ENCODE results near the gene CNTN1. TPM values are rescaled to one million over a fixed set of nuclear protein-coding genes. Genes with fewer than 3 reads are reported as not detected.

Gene CNTN1
- total RNA-seq, 1 experiment from 2014 or later, result not detected

DNA sequence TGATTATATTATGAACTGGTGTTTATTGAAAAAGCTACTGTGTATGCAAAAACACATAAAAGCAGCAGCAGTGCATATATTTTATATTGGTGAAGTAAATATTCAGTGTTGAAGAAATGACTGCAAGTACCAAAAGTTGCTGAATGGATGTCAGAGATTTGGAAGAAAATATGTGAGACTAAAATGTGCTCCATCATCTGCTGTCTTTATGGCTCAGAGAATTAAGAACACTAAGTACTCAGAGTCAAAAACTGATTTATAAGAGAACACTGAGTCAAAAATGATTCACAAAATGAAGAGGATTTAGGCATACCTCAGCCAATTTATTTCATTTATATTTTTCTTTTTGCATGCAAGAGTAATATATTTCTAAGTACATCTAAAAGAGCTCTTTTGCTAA is 409.6 kb downstream of the CNTN1 start:
- H3K27ac Mint-ChIP-seq (ENCODE audit: low read depth, unreplicated experiment), result no peak overlapping the region
- intact Hi-C loops (cut with micrococcal nuclease), result no loop called here
- ChIA-PET POLR2A (no interaction called here), CTCF (interaction anchor here (0.6 kb wide), 1 partner anchor 557 kb away, joined by 4 read pairs; no protein-coding TSS in a partner anchor)
- no TSS peak for BruUV-seq (replicated peaks)
- no peaks in the 10 kb centered on the region for H3K36me3 Mint-ChIP-seq (ENCODE audit: insufficient read depth, unreplicated experiment)
- no peaks in the 10 kb centered on the region for H3K9me3 Mint-ChIP-seq (ENCODE audit: unreplicated experiment)
- no peak for DNase-seq (ENCODE audit: unreplicated experiment)
- no peaks in the 10 kb centered on the region for H3K4me1 Mint-ChIP-seq (ENCODE audit: insufficient read depth, unreplicated experiment)
- TF ChIP-seq, protein P1, sequence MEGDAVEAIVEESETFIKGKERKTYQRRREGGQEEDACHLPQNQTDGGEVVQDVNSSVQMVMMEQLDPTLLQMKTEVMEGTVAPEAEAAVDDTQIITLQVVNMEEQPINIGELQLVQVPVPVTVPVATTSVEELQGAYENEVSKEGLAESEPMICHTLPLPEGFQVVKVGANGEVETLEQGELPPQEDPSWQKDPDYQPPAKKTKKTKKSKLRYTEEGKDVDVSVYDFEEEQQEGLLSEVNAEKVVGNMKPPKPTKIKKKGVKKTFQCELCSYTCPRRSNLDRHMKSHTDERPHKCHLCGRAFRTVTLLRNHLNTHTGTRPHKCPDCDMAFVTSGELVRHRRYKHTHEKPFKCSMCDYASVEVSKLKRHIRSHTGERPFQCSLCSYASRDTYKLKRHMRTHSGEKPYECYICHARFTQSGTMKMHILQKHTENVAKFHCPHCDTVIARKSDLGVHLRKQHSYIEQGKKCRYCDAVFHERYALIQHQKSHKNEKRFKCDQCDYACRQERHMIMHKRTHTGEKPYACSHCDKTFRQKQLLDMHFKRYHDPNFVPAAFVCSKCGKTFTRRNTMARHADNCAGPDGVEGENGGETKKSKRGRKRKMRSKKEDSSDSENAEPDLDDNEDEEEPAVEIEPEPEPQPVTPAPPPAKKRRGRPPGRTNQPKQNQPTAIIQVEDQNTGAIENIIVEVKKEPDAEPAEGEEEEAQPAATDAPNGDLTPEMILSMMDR (IDR thresholded peaks at IDR 0.05; ENCODE audit: unreplicated experiment), result no peak
- no peak overlapping the region for H3K4me3 Mint-ChIP-seq (ENCODE audit: unreplicated experiment)
- peaks cover 11% of the 10 kb centered on the region for H3K27me3 Mint-ChIP-seq (ENCODE audit: insufficient read depth, unreplicated experiment)

DNA sequence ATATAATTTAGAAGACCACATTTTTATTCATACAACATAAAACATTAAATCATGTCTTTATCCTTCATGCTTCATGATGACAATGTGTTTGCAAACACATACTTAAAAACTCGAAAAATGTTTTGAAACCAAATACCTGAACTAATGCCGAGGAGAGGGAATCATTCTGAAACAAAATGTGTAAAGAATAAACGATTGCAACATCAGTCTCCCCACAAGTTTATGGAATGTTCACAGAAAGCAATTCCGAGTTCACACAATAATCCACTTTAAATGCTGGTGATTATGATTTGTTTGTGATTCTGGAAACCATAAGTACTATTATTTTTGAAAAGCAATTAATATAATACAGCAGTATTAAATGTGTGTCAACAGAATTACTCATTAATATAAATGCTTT is 411.4 kb downstream of the CNTN1 start:
- POLR2A ChIA-PET, result no interaction called here
- intact Hi-C loops (cut with micrococcal nuclease), result no loop called here
- Mint-ChIP-seq H3K4me3 (ENCODE audit: unreplicated experiment) (no peak overlapping the region), H3K4me1 (ENCODE audit: insufficient read depth, unreplicated experiment) (no peaks in the 10 kb centered on the region), H3K9me3 (ENCODE audit: unreplicated experiment) (no peaks in the 10 kb centered on the region), H3K27me3 (ENCODE audit: insufficient read depth, unreplicated experiment) (peaks cover 30% of the 10 kb centered on the region), H3K27ac (ENCODE audit: low read depth, unreplicated experiment) (no peak overlapping the region), H3K36me3 (ENCODE audit: insufficient read depth, unreplicated experiment) (no peaks in the 10 kb centered on the region)
- TF ChIP-seq, protein P1 (IDR thresholded peaks at IDR 0.05; ENCODE audit: unreplicated experiment), result no peak
- DNase-seq (ENCODE audit: unreplicated experiment), result no peak
- BruUV-seq (replicated peaks), result no TSS peak
- CTCF ChIA-PET, result no interaction called here

DNA sequence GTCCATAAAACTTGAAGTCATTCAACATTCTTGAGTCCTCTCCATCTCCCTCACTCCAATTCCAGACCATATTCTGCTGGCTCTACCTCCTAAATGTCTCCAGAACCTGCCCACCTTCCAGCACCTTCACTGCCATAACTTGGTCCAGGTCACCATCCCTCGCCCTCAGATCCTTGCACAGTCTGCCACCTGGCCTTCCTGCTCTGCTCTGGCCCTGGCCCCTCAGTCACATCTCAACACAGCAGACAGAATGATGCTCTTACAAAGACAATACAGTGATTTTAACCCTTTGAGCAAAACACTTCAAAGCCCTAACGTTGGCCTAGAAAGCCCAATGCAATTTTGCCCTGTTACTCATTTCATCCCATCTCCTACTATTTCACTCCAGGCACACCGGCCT is 414.1 kb downstream of the CNTN1 start:
- Mint-ChIP-seq H3K27ac (ENCODE audit: low read depth, unreplicated experiment) (no peak overlapping the region), H3K9me3 (ENCODE audit: unreplicated experiment) (no peaks in the 10 kb centered on the region), H3K4me1 (ENCODE audit: insufficient read depth, unreplicated experiment) (no peaks in the 10 kb centered on the region), H3K4me3 (ENCODE audit: unreplicated experiment) (no peak overlapping the region), H3K27me3 (ENCODE audit: insufficient read depth, unreplicated experiment) (peaks cover 40% of the 10 kb centered on the region), H3K36me3 (ENCODE audit: insufficient read depth, unreplicated experiment) (no peaks in the 10 kb centered on the region)
- CTCF ChIA-PET, result no interaction called here
- TF ChIP-seq, protein P1 (IDR thresholded peaks at IDR 0.05; ENCODE audit: unreplicated experiment), result no peak
- intact Hi-C loops (cut with micrococcal nuclease), result no loop called here
- no TSS peak for BruUV-seq (replicated peaks)
- DNase-seq (ENCODE audit: unreplicated experiment), result no peak
- POLR2A ChIA-PET, result no interaction called here

DNA sequence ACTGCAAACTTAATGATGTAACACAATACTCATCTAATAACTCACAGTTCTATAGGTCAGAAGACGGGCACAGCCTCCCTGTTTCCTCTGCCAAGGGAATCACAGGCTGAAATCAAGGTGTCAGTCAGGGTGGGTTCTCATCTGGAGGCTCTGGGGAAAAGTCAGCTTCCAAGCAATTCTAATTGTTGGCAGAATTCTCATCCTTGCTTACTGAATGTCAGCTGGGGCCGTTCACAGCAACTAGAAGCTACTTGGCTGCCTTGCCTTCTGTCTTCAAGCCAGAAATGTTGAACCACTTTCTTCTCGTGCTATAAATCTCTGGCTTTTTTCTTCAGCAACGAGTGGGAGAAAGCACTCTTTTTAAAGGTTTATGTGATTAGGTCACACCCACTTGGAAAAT is 415.8 kb downstream of the CNTN1 start:
- Mint-ChIP-seq H3K36me3 (ENCODE audit: insufficient read depth, unreplicated experiment) (no peaks in the 10 kb centered on the region), H3K4me3 (ENCODE audit: unreplicated experiment) (no peak overlapping the region), H3K4me1 (ENCODE audit: insufficient read depth, unreplicated experiment) (no peaks in the 10 kb centered on the region), H3K27ac (ENCODE audit: low read depth, unreplicated experiment) (no peak overlapping the region), H3K27me3 (ENCODE audit: insufficient read depth, unreplicated experiment) (peaks cover 46% of the 10 kb centered on the region), H3K9me3 (ENCODE audit: unreplicated experiment) (no peaks in the 10 kb centered on the region)
- POLR2A ChIA-PET, result interaction anchor here (0.6 kb wide), 1 partner anchor 53 kb away, joined by 3 read pairs; no protein-coding TSS in a partner anchor
- DNase-seq (ENCODE audit: unreplicated experiment), result no peak
- CTCF ChIA-PET, result no interaction called here
- TF ChIP-seq, protein P1 (IDR thresholded peaks at IDR 0.05; ENCODE audit: unreplicated experiment), result no peak
- BruUV-seq (replicated peaks), result no TSS peak
- intact Hi-C loops (cut with micrococcal nuclease), result no loop called here
